ENCODE data around the gene INSR. TPM values are rescaled to one million over a fixed set of nuclear protein-coding genes. Genes with fewer than 3 reads are reported as not detected.

INSR gene
- total RNA-seq, 1 donor from 2014 or later, result 37.3 TPM

DNA sequence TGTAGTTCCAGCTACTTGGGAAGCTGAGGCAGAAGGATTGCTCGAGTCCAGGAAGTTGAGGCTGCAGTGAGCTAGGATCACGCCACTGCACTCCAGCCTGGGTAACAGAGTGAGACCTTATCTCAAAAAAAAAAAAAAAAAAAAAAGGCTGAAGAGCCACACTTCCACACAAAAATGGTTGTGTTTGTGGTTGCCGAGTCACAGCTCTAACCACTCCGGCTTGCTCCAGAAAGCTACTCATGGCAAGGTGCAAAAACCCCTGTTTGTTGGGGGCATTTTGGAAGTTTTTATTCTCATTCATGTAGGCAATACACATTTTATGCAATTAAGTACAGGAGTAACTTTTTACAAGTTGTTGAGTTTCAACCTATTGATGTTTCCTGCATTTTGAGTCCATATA, 93.5 kb downstream of the INSR start:
- Histone ChIP-seq H3K4me1 (peaks cover 8% of the 10 kb centered on the region), H3K27ac (no peak overlapping the region), H3K36me3 (no peaks in the 10 kb centered on the region), H3K27me3 (ENCODE audit: low read depth) (no peaks in the 10 kb centered on the region), H3K9me3 (no peaks in the 10 kb centered on the region), H3K4me3 (no peak overlapping the region)
- ATAC-seq (no peak), DNase-seq (no peak)
- intact Hi-C loops (cut with DNase I), result no loop called here
- TF ChIP-seq CTCF (IDR thresholded peaks at IDR 0.05), result no peak

- Histone ChIP-seq H3K27ac (no peak overlapping the region), H3K9me3 (no peaks in the 10 kb centered on the region), H3K4me1 (peaks cover 8% of the 10 kb centered on the region), H3K36me3 (no peaks in the 10 kb centered on the region), H3K4me3 (no peak overlapping the region), H3K27me3 (ENCODE audit: low read depth) (no peaks in the 10 kb centered on the region)
- DNase-seq, result no peak
- intact Hi-C loops (cut with DNase I), result no loop called here
- no peak for TF ChIP-seq CTCF (IDR thresholded peaks at IDR 0.05)
- no peak for ATAC-seq
These were observed 94.3 kb downstream of the INSR start for GRCh38 chr19:7199613-7200533.

DNA sequence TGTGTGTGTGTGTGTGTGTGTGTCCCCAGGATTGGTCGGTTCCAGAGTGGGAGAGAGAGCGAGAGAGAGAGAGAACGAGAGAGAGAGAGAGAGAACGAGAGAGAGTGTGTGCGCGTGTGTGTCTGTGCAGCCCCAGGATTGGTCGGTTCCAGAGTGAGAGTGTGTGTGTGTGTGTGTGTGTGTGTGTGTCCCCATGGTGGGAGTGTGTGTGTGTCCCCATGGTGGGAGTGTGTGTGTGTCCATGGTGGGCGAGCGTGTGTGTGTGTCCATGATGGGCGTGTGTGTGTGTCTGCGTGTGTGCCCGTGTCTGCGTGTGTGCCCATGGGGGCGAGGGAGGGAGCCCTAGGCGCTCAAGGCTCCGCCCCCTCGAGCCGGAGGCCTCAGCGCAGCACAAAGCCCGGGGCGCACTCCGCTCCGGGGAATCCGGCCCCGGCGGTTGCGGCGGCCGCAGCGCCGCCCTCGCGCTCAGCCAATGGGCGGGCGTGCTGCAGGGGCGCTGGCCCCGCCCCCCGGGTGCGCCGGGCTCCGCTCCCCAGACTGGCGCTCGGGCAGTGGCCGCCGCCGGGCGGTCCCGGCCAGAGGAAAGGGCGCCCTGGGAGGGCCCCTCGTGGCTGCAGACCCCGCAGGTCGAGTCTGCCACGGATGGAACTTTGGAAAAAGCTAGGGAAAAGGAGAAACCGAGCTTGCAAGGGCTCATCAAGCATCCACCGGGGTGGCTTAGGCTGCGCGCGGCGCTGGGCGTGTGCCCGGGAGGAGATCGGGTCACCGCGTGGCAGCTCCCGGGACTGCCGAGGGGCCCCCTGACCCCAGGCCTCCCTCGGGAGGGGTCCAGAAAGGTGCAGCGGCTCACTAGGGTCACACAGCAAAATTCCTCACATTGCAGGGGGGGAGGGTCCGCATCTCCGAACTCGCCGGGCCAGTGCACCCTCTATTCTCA, 96.2 kb downstream of the INSR start:
- peaks cover 8% of the 10 kb centered on the region for H3K4me1 ChIP-seq
- H3K27me3 ChIP-seq (ENCODE audit: low read depth), result no peaks in the 10 kb centered on the region
- TF ChIP-seq CTCF (IDR thresholded peaks at IDR 0.05), result peak; percentile 39
- ATAC-seq, result peak; percentile 97 to 98
- H3K9me3 ChIP-seq, result no peaks in the 10 kb centered on the region
- peak overlapping the region; percentile 76 for H3K4me3 ChIP-seq
- H3K36me3 ChIP-seq, result no peaks in the 10 kb centered on the region
- intact Hi-C loops (cut with DNase I), result no loop called here
- peak overlapping the region; percentile 67 for H3K27ac ChIP-seq
- peak; percentile 95 for DNase-seq

GRCh38 chr19:7197119-7197759, 97.0 kb downstream of the INSR start:
- intact Hi-C loops (cut with DNase I), result no loop called here
- ATAC-seq, result peak; percentile 93
- peak overlapping the region; percentile 70 for H3K27ac ChIP-seq

More at GRCh38 chr19:7197119-7197759, 97.0 kb downstream of the INSR start:
- peak; percentile 95 for DNase-seq
- H3K27me3 ChIP-seq (ENCODE audit: low read depth), result no peaks in the 10 kb centered on the region
- peak overlapping the region; percentile 41 for H3K4me3 ChIP-seq
- no peaks in the 10 kb centered on the region for H3K36me3 ChIP-seq
- no peak for TF ChIP-seq CTCF (IDR thresholded peaks at IDR 0.05)
- H3K4me1 ChIP-seq, result peaks cover 12% of the 10 kb centered on the region
- no peaks in the 10 kb centered on the region for H3K9me3 ChIP-seq
